Aorta (tissue), 5 donors: Measurements from ENCODE around the gene SGK1. TPM values are rescaled to one million over a fixed set of nuclear protein-coding genes. Genes with fewer than 3 reads are reported as not detected.
"Not testable (repeated sequence)": the region's sequence is repeated elsewhere in the genome, so short reads cannot be mapped to it uniquely, and the experiment has no call there.

Experiments
- ATAC-seq: fragments of 200-7000 bp; cut with Tn5 transposase; one replicate; pipeline ENCODE4 v1.9.1; 2022; ENCODE audit warnings: moderate library complexity; ENCODE audit not compliant: low FRiP score
- DNase-seq, 2 donors: peaks; one replicate each; pipeline ENCODE4 v3.0.0-alpha.2; 2020
- H3K27ac ChIP-seq, 2 donors: one replicate each; pipeline ENCODE4 v1.5.1; 2013; ENCODE audit warnings: low read length in 2 of 2, mild to moderate bottlenecking in 2 of 2, moderate library complexity in 2 of 2, control low read depth in 1 of 2, inconsistent platforms in 1 of 2, low read depth in 1 of 2
- H3K27me3 ChIP-seq, 2 donors: one replicate each; pipeline ENCODE4 v1.6.1; 2013; ENCODE audit warnings: control low read depth in 1 of 2, low read length in 1 of 2, mild to moderate bottlenecking in 1 of 2, moderate library complexity in 1 of 2; ENCODE audit not compliant: insufficient read depth in 2 of 2, control insufficient read depth in 1 of 2
- H3K36me3 ChIP-seq, 2 donors: one replicate each; pipeline ENCODE4 v1.6.1; 2013; ENCODE audit warnings: control low read depth in 1 of 2, low read length in 1 of 2, mild to moderate bottlenecking in 1 of 2; ENCODE audit not compliant: insufficient read depth in 2 of 2, control insufficient read depth in 1 of 2
- H3K4me1 ChIP-seq, 2 donors: one replicate each; pipeline ENCODE4 v1.6.1; 2013; ENCODE audit warnings: low read length in 2 of 2, control low read depth in 1 of 2, mild to moderate bottlenecking in 1 of 2, moderate library complexity in 1 of 2; ENCODE audit not compliant: insufficient read depth in 2 of 2, control insufficient read depth in 1 of 2
- H3K4me3 ChIP-seq, 2 donors: one replicate each; pipeline ENCODE4 v1.5.1; 2013; ENCODE audit warnings: low read length in 2 of 2, control low read depth in 1 of 2, mild to moderate bottlenecking in 1 of 2
- H3K9me3 ChIP-seq: one replicate; pipeline ENCODE4 v1.6.1; 2013; ENCODE audit warnings: mild to moderate bottlenecking, low read length; ENCODE audit not compliant: control insufficient read depth
- WGBS, 2 donors: extraction: QIAGEN DNeasy Blood & Tissue Kit; methylation state at CpG; one replicate each; pipeline ENCODE4 v1.1.7; 2013; 5-methylcytosine and 5-hydroxymethylcytosine counted together
- intact Hi-C, 2 donors: fragments of 100-400 bp; cut with DNase I; formaldehyde crosslinking; loops; one replicate each; pipeline versions ENCODE4 v1.14.2 to v1.15.0; 2022
- polyA plus RNA-seq, 2 donors: library from polyadenylated mRNA; stranded (reverse); fragments of 200-250 nt; gene quantifications; one replicate each; pipeline ENCODE4 v1.2.3, GENCODE V29; 2013
- total RNA-seq, 2 donors: library from RNA; stranded (reverse); fragmentation: NEBNext Ultra II Directional; extraction: Animal tissue kit (Norgen Biotek cat#: 25700); gene quantifications; one replicate each; pipeline ENCODE4 v1.2.1, GENCODE V29; 2021
- donor health status: healthy with polysubstance abuse.
- donor health status: Bipolar disorder and iron deficiency.
- donor health status: DM: no; HTN: no; CAD: no.
- donor health status: DM: no; HTN: no; CAD: no.
- donor health status: DM: yes; HTN: yes; CAD: no.

The SGK1 gene
- total and polyA plus RNA-seq, 4 donors, result 11.3 to 150 (median 106) TPM

GRCh38 chr6:134181251-134181650 is 136.7 kb downstream of the SGK1 start:
- H3K27ac ChIP-seq, H3K36me3 ChIP-seq, DNase-seq, ATAC-seq, H3K27me3 ChIP-seq, H3K9me3 ChIP-seq, H3K4me3 ChIP-seq, intact Hi-C loops, H3K4me1 ChIP-seq: not testable (repeated sequence)
- WGBS, 2 donors, result 85 to 90% methylated on average over 8 of the region's 8 CpGs

- DNase-seq, ATAC-seq, H3K4me3 ChIP-seq, H3K27ac ChIP-seq, H3K9me3 ChIP-seq, H3K4me1 ChIP-seq, H3K36me3 ChIP-seq, intact Hi-C loops, H3K27me3 ChIP-seq: not testable (repeated sequence)
- 97 to 98% methylated on average over 4 of the region's 4 CpGs for WGBS, 2 donors
Measured at GRCh38 chr6:134180540-134180939, 137.4 kb downstream of the SGK1 start.

DNA sequence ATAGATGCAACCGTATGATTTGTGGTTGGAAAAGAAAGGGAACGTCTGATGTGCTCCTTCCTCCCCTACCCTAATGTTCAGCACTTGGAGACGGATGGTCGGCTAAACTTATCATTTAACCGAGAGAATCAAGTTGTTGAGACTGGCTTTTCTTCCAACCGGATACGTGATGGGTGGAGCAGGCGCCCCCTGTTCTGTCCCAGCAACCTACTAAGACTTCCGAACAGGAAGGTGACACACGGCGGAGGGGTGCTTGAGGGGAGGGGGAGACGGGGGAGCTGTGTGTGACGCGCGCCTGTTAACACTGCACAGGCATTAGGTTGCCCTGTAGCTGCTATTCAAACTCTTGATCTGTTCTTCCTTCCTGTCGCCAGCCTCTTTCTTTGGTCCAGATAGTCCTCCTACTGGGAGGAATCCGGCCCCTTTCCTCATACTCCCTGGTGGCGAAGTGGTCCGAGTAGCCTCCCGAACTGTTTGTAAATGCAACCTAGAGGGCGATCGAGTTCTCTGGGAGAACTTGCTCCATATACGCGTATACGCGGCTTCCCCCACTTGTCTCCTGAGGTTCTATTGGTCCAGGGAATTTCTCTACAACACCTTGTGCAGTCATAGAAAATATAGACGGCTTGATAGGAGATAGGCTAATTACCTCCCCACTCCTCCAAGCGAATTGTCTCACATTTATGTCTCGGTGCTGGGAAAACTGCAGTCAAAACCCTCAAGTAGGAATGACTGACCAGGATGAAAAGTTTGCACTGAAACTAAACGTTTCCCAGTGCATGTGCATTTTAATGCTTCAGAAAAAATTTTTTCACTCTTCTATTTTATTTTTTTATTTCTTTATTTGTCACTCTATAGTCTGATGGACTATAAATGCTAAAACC is 139.5 kb downstream of the SGK1 start:
- Histone ChIP-seq H3K4me1 (no peaks in the 10 kb centered on the region), H3K36me3 (no peaks in the 10 kb centered on the region), H3K4me3 (peak overlapping the region in 1 of 2 donors; percentile 8), H3K27me3 (no peaks in the 10 kb centered on the region), H3K9me3 (no peaks in the 10 kb centered on the region), H3K27ac (peak overlapping the region in 1 of 2 donors; percentile 7)
- DNase-seq (peak; percentile 86 to 87), ATAC-seq (peak; percentile 52)
- intact Hi-C loops, result loop anchor here (5.0 to 10.0 kb wide), 2 partner anchors 194 to 196 kb away; no protein-coding TSS in a partner anchor
- 1% methylated on average over 30 of the region's 30 CpGs for WGBS, 2 donors

DNA sequence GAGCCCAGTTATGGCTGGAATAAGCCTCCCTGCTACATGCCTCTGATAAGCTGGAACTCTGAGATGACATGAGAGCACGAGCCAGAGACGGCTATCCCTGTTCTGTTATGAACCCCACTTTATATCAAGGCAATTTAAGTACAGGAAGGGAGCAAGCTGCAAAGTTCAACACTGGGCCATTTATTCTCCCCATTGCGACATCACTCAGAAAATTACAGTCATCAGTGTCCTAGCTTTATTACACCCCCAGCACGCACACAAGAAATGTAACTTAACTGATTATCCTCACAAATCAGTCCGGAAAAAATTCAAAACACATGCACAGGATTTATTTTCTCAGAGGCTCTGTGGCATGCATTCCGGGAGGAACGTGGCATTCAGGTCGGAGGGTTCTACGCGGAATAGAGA is 140.2 kb downstream of the SGK1 start:
- 48 to 51% methylated on average over 10 of the region's 10 CpGs for WGBS, 2 donors
- H3K27ac ChIP-seq, result peak overlapping the region; percentile 11 to 72

DNA sequence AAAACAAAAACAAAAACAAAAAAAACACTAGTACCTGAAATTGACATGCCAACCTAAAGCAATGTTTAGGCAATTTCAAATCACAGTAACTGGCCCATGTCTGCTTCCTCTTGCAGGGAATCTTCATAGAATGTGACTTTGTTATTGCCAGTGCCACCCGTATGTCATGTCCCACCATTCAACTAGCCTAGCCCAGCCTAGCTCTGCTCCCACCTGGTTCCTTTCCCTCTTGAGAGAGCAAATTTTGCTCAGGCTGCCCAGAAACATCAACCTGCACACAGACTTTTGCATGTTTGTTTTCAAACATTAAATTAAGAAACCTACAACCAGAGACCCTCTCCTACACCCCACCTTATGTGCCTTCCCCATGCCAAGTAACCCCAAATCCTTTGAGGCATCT is 140.7 kb downstream of the SGK1 start:
- no peaks in the 10 kb centered on the region for H3K9me3 ChIP-seq
- intact Hi-C loops, result loop anchor here (5.0 to 10.0 kb wide), 2 partner anchors 195 to 198 kb away; no protein-coding TSS in a partner anchor
- H3K27me3 ChIP-seq, result no peaks in the 10 kb centered on the region
- H3K36me3 ChIP-seq, result no peaks in the 10 kb centered on the region
- no peak overlapping the region for H3K4me3 ChIP-seq
- WGBS, 2 donors, result 82 to 93% methylated on average over 1 of the region's 1 CpG
- peak overlapping the region; percentile 11 to 72 for H3K27ac ChIP-seq
- ATAC-seq (no peak), DNase-seq (no peak)
- no peaks in the 10 kb centered on the region for H3K4me1 ChIP-seq

More for the DNA sequence above, 140.2 kb downstream of the SGK1 start:
- DNase-seq, result no peak
- intact Hi-C loops, result loop anchor here (5.0 to 10.0 kb wide), 2 partner anchors 195 to 197 kb away; no protein-coding TSS in a partner anchor
- Histone ChIP-seq H3K36me3 (no peaks in the 10 kb centered on the region), H3K4me3 (no peak overlapping the region), H3K4me1 (no peaks in the 10 kb centered on the region), H3K27me3 (no peaks in the 10 kb centered on the region), H3K9me3 (no peaks in the 10 kb centered on the region)
- no peak for ATAC-seq

- DNase-seq, result peak; percentile 78 to 88
- Histone ChIP-seq H3K4me3 (peak overlapping the region; percentile 62 to 76), H3K9me3 (no peaks in the 10 kb centered on the region), H3K27me3 (no peaks in the 10 kb centered on the region), H3K36me3 (peaks cover 2 to 3% of the 10 kb centered on the region in 2 donors), H3K27ac (peak overlapping the region; percentile 91 to 96), H3K4me1 (no peaks in the 10 kb centered on the region)
- WGBS, 2 donors, result 2 to 4% methylated on average over 35 of the region's 35 CpGs
- intact Hi-C loops, result loop anchor here (5.0 to 10.0 kb wide), 2 partner anchors 196 to 198 kb away; no protein-coding TSS in a partner anchor
- peak; percentile 54 for ATAC-seq
Measured at GRCh38 chr6:134176264-134176975, 141.5 kb downstream of the SGK1 start.

- ATAC-seq (peak; percentile 78), DNase-seq (peak; percentile 90 to 94)
- no peaks in the 10 kb centered on the region for H3K9me3 ChIP-seq
- peaks cover 3 to 6% of the 10 kb centered on the region in 2 donors for H3K36me3 ChIP-seq
- no peaks in the 10 kb centered on the region for H3K4me1 ChIP-seq
- WGBS, 2 donors, result 1% methylated on average over 43 to 44 of the region's 44 CpGs
- H3K27me3 ChIP-seq, result no peaks in the 10 kb centered on the region
- peak overlapping the region; percentile 97 to 98 for H3K27ac ChIP-seq
- H3K4me3 ChIP-seq, result peak overlapping the region; percentile 62 to 76
- intact Hi-C loops, result loop anchor here (2.0 to 10.0 kb wide), 4 partner anchors 197 to 647 kb away; no protein-coding TSS in a partner anchor
Measured at GRCh38 chr6:134175532-134176263, 142.2 kb downstream of the SGK1 start.
